Measurements from ENCODE around the gene PHLPP1. TPM values are rescaled to one million over a fixed set of nuclear protein-coding genes. Genes with fewer than 3 reads are reported as not detected.
"Not testable (repeated sequence)": the region's sequence is repeated elsewhere in the genome, so short reads cannot be mapped to it uniquely, and the experiment has no call there.

Gene PHLPP1
- total and polyA plus RNA-seq, 10 donors: 1.2 to 10.6 (median 6.7) TPM

DNA sequence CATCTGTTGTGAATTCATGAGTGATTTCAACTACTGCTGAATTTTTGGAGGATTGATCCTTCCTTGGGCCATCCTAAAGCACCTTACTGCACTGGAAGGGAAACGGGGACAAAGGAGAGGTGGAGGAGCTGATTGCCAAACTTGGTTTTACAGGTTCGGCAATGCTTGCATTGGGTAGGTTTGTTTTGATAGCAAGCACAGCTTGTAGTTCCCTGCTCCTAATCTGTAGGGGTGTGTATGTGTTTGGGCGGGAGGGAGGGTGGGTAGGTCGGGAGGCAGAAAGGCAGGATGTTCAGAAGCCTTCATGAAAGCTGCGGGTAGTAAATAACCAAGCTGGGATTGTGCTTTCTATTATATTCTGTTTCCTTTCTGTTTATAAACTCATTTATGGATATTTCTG is 24.6 kb downstream of the PHLPP1 start:
- no peak for TF ChIP-seq POLR2AphosphoS5 (IDR thresholded peaks at IDR 0.05)
- TF ChIP-seq, protein P1, sequence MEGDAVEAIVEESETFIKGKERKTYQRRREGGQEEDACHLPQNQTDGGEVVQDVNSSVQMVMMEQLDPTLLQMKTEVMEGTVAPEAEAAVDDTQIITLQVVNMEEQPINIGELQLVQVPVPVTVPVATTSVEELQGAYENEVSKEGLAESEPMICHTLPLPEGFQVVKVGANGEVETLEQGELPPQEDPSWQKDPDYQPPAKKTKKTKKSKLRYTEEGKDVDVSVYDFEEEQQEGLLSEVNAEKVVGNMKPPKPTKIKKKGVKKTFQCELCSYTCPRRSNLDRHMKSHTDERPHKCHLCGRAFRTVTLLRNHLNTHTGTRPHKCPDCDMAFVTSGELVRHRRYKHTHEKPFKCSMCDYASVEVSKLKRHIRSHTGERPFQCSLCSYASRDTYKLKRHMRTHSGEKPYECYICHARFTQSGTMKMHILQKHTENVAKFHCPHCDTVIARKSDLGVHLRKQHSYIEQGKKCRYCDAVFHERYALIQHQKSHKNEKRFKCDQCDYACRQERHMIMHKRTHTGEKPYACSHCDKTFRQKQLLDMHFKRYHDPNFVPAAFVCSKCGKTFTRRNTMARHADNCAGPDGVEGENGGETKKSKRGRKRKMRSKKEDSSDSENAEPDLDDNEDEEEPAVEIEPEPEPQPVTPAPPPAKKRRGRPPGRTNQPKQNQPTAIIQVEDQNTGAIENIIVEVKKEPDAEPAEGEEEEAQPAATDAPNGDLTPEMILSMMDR (IDR thresholded peaks at IDR 0.05 in 8 of 11, conservative IDR thresholded peaks at IDR 0.05 in 3 of 11): no peak
- TF ChIP-seq POLR2A (IDR thresholded peaks at IDR 0.05): no peak
- Histone ChIP-seq H3K36me3 (no peaks in the 10 kb centered on the region), H3K27ac (no peak overlapping the region), H3K27me3 (replicated peaks in 1 of 7) (no peaks in the 10 kb centered on the region), H3K4me1 (peaks cover 0 to 29% (median 9%) of the 10 kb centered on the region in 6 donors), H3K4me3 (no peak overlapping the region), H3K9me3 (no peaks in the 10 kb centered on the region)
- intact Hi-C loops (cut with DNase I; ENCODE audit: low total_unique reads): no loop called here
- WGBS, 5 donors: 82 to 90% (median 87%) methylated on average over 5 of the region's 5 CpGs
- no peak for DNase-seq

DNA sequence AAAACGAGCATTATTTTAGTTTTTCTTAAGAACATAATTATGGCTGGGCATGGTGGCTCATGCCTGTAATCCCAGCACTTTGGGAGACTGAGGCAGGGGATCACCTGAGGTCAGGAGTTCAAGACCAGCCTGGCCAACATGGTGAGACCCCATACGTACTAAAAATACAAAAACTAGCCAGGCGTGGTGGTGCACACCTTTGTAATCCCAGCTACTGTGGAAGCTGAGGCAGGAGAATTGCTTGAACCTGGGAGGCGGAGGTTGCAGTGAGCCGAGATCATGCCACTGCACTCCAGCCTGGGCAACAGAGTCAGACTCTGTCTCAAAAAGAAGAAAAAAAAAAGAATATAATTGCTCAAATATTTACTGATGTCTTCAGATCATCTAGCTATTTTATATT is 25.3 kb downstream of the PHLPP1 start:
- WGBS, 5 donors: 78 to 89% (median 85%) methylated on average over 5 of the region's 5 CpGs
- intact Hi-C loops (cut with DNase I; ENCODE audit: low total_unique reads): not testable (repeated sequence)

DNA sequence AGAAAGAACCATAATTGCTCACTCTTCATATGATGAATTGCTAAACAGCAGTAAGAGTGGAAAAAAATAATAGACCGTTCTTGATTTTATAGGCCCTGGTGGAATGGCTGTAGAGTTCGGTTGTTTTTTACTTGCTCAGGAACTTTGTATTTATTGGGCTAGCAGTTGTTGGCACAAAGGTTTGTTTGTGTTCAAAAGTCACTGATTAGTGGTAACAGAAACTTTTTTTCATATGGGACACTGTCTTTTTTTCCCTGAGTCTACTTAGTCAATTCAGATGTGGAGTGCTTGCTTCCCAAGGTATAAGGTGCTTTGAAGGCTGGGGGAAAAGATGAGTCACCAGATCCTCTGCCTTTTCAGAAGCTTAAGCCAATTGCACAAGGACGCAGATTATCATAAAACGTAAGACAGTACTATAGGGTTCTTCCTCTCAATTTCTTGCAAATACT is 25.8 kb downstream of the PHLPP1 start:
- Histone ChIP-seq H3K4me3 (no peak overlapping the region), H3K9me3 (no peaks in the 10 kb centered on the region), H3K36me3 (no peaks in the 10 kb centered on the region), H3K27me3 (replicated peaks in 1 of 7) (no peaks in the 10 kb centered on the region), H3K4me1 (peaks cover 0 to 36% (median 9%) of the 10 kb centered on the region in 6 donors), H3K27ac (no peak overlapping the region)
- intact Hi-C loops (cut with DNase I; ENCODE audit: low total_unique reads): no loop called here
- TF ChIP-seq POLR2A (IDR thresholded peaks at IDR 0.05) (no peak), POLR2AphosphoS5 (IDR thresholded peaks at IDR 0.05) (no peak)
- TF ChIP-seq, protein P1 (IDR thresholded peaks at IDR 0.05 in 8 of 11, conservative IDR thresholded peaks at IDR 0.05 in 3 of 11): no peak
- no peak for DNase-seq
- WGBS, 5 donors: 65 to 74% (median 66%) methylated on average over 4 of the region's 4 CpGs

More for the DNA sequence above, 25.3 kb downstream of the PHLPP1 start:
- H3K27ac ChIP-seq; H3K36me3 ChIP-seq; H3K9me3 ChIP-seq; H3K4me3 ChIP-seq; DNase-seq; H3K27me3 ChIP-seq (replicated peaks in 1 of 7): not testable (repeated sequence)
- H3K4me1 ChIP-seq: peaks cover 0 to 36% (median 9%) of the 10 kb centered on the region in 6 donors

DNA sequence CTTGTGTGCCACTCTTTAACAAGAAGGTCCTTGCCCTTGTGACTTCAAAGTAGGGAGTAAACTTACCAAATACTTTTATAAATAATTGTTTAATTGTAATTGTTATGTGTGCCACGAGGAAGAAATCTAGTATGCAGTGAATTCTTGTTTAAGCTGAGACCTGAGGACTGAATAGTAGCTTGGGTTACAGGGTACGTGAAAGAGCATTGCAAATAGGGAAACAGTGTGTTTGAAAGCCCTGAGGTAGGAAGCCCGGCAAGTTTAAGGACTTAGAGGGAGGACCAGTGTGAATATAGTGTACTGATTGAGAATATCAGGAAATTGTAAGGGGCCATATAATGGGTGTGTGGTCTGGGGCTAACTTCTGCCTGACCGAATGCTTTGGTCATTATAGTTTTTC is 26.2 kb downstream of the PHLPP1 start:
- Histone ChIP-seq H3K4me1 (peaks cover 0 to 36% (median 9%) of the 10 kb centered on the region in 6 donors), H3K27me3 (replicated peaks in 1 of 7) (no peaks in the 10 kb centered on the region), H3K36me3 (no peaks in the 10 kb centered on the region), H3K27ac (no peak overlapping the region), H3K4me3 (no peak overlapping the region), H3K9me3 (no peaks in the 10 kb centered on the region)
- intact Hi-C loops (cut with DNase I; ENCODE audit: low total_unique reads): no loop called here
- no peak for TF ChIP-seq POLR2AphosphoS5 (IDR thresholded peaks at IDR 0.05)
- TF ChIP-seq POLR2A (IDR thresholded peaks at IDR 0.05): no peak
- TF ChIP-seq, protein P1 (IDR thresholded peaks at IDR 0.05 in 8 of 11, conservative IDR thresholded peaks at IDR 0.05 in 3 of 11): no peak
- WGBS, 5 donors: 79 to 91% (median 82%) methylated on average over 4 of the region's 4 CpGs
- DNase-seq: no peak

Data from spleen (tissue), 11 donors.